Body of pancreas (tissue), 4 donors: ENCODE data around the gene ITGAV.

Source experiments
- CTCF ChIP-seq, 7 experiments: fragments of 450-650 bp in 4 of 7; fragments of 200-600 bp in 3 of 7; sonication (generic) in 3 of 7; IDR thresholded peaks; one replicate each; pipeline ENCODE4 v1.5.1; 2016 to 2019; ENCODE audit warnings: antibody characterized with exemption in 7 of 7
- POLR2A ChIP-seq, 3 donors: fragments of 450-650 bp; IDR thresholded peaks; one replicate each; pipeline ENCODE4 v1.6.1; 2016; ENCODE audit warnings: antibody characterized with exemption in 3 of 3, mild to moderate bottlenecking in 2 of 3

GRCh38 chr2:186572705-186573104 is 17.2 kb upstream of the ITGAV start:
- TF ChIP-seq POLR2A (IDR thresholded peaks at IDR 0.05): no peak
- no peak for TF ChIP-seq CTCF (IDR thresholded peaks at IDR 0.05)
